H1 (cell line): ENCODE measurements around the gene CD226. TPM values are rescaled to one million over a fixed set of nuclear protein-coding genes. Genes with fewer than 3 reads are reported as not detected.

ENCODE experiments used
- BACH1 ChIP-seq: IDR thresholded peaks from 2 replicates; pipeline ENCODE4 v1.6.1; 2012; ENCODE audit warnings: low read length, improper control_type of control experiment
- EP300 ChIP-seq, 2 experiments: IDR thresholded peaks; 1 replicate in 1 of 2; 2 replicates in 1 of 2; pipeline ENCODE4 v1.6.1; 2011 to 2012; ENCODE audit warnings: low read depth in 2 of 2, low read length in 2 of 2, mild to moderate bottlenecking in 2 of 2, borderline replicate concordance in 1 of 2, inconsistent platforms in 1 of 2, moderate library complexity in 1 of 2
- polyA plus RNA-seq, 7 experiments: library from polyadenylated mRNA; depleted of rRNA in 3 of 7; stranded (reverse) in 5 of 7; unstranded in 2 of 7; fragments of >200 nt in 5 of 7; fragments of 200-250 nt in 2 of 7; gene quantifications; 1 replicate in 5 of 7; 2 replicates in 1 of 7; 4 replicates in 1 of 7; pipeline versions ENCODE4 v1.2.1 to v1.2.3, GENCODE V29; 2011 to 2013; ENCODE audit warnings: missing spikeins in 2 of 7, mixed read lengths in 2 of 7
- total RNA-seq: library from RNA; stranded (reverse); fragmentation: NEBNext Ultra II Directional; extraction: Animal tissue kit (Norgen Biotek cat#: 25700); gene quantifications from 2 replicates; pipeline ENCODE4 v1.2.1, GENCODE V29; 2021

CD226 gene
- total and polyA plus RNA-seq, 2 of the 8 experiments (the other 6 are each of a cell fraction or from before 2014, with no cell fraction given), result not detected

DNA sequence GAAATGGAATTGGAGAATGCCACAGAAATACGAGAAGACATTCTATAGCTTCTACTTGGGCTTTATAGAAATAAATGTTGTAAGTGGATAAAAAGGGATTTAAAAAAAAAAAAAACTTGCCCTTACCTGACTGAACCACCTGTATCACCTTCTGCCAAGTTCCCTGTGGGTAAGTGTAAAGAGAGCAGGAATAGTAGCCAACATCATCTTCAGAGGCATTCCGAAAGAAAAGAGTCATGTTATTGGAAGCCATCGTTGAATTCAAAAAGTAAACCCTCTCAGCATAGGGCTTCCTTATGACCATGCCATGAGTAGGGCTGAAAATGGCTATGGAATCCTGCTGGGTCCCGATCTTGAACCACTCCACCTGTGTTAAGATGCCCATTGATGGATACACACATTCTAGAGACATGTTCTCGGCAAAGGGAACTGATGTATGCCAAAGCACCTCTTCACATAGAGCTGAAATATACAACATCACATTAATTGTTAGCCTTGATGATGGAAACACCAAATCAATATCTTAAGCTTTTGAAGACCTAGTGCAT lies 991 bp downstream of the CD226 start (continued):
- no peak for TF ChIP-seq EP300 (IDR thresholded peaks at IDR 0.05; ENCODE audit: borderline replicate concordance in 1 of 2, low read depth in 2 of 2, low read length in 2 of 2)
- TF ChIP-seq BACH1, result no peak
